ENCODE data around the gene GNA14.

GRCh38 chr9:77486968-77487367 lies 161.2 kb downstream of the GNA14 start:
- TF ChIP-seq CTCF (IDR thresholded peaks at IDR 0.05): no peak
- TF ChIP-seq, protein P1, sequence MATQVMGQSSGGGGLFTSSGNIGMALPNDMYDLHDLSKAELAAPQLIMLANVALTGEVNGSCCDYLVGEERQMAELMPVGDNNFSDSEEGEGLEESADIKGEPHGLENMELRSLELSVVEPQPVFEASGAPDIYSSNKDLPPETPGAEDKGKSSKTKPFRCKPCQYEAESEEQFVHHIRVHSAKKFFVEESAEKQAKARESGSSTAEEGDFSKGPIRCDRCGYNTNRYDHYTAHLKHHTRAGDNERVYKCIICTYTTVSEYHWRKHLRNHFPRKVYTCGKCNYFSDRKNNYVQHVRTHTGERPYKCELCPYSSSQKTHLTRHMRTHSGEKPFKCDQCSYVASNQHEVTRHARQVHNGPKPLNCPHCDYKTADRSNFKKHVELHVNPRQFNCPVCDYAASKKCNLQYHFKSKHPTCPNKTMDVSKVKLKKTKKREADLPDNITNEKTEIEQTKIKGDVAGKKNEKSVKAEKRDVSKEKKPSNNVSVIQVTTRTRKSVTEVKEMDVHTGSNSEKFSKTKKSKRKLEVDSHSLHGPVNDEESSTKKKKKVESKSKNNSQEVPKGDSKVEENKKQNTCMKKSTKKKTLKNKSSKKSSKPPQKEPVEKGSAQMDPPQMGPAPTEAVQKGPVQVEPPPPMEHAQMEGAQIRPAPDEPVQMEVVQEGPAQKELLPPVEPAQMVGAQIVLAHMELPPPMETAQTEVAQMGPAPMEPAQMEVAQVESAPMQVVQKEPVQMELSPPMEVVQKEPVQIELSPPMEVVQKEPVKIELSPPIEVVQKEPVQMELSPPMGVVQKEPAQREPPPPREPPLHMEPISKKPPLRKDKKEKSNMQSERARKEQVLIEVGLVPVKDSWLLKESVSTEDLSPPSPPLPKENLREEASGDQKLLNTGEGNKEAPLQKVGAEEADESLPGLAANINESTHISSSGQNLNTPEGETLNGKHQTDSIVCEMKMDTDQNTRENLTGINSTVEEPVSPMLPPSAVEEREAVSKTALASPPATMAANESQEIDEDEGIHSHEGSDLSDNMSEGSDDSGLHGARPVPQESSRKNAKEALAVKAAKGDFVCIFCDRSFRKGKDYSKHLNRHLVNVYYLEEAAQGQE (IDR thresholded peaks at IDR 0.05; ENCODE audit: insufficient read depth in 1 of 2, low read depth in 2 of 2, low read length in 1 of 2): no peak
- no peak for TF ChIP-seq POLR2AphosphoS5 (IDR thresholded peaks at IDR 0.05; ENCODE audit: low read depth, low read length)
- TF ChIP-seq TCF7L2 (IDR thresholded peaks at IDR 0.05; ENCODE audit: low read depth, low read length): no peak
- no peak for TF ChIP-seq SIN3A (IDR thresholded peaks at IDR 0.05; ENCODE audit: borderline replicate concordance, insufficient read depth, low read depth, low read length)

All from Panc1 (cell line).